Hepatocyte (in vitro differentiated cells): ENCODE measurements around the gene ZNF385A.

Source experiments
- EZH2 ChIP-seq: fragments of 200-600 bp; sonication (generic); IDR thresholded peaks from 2 replicates; pipeline ENCODE4 v1.6.1; 2016; ENCODE audit warnings: antibody characterized with exemption, mild to moderate bottlenecking, borderline replicate concordance
- EZH2phosphoT487 ChIP-seq: fragments of 200-600 bp; sonication (generic); IDR thresholded peaks from one replicate; pipeline ENCODE4 v1.6.1; 2018; ENCODE audit warnings: antibody characterized with exemption, mild to moderate bottlenecking, low read depth, moderate library complexity; ENCODE audit not compliant: unreplicated experiment, severe bottlenecking
- TF ChIP-seq, protein P1 (sequence below): fragments of 200-600 bp; sonication (generic); IDR thresholded peaks from 2 replicates; pipeline ENCODE4 v1.5.1; 2016; ENCODE audit warnings: antibody characterized with exemption, mild to moderate bottlenecking; ENCODE audit not compliant: poor library complexity

DNA sequence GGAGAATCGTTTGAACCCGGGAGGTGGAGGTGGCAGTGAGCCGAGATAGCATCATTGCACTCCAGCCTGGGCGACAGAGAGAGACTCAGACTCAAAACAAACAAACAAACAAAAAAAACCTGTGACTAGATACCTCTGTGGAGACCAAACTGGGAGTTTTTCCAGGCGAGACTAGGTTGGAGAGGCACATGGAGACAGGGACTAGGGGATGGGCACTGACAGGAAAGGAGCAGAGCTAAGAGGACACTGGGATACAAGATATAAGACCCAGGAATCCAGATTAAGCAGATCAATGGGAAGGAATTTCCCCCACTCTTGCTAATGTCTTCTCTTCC is 39.2 kb upstream of the ZNF385A start:
- TF ChIP-seq, protein P1, sequence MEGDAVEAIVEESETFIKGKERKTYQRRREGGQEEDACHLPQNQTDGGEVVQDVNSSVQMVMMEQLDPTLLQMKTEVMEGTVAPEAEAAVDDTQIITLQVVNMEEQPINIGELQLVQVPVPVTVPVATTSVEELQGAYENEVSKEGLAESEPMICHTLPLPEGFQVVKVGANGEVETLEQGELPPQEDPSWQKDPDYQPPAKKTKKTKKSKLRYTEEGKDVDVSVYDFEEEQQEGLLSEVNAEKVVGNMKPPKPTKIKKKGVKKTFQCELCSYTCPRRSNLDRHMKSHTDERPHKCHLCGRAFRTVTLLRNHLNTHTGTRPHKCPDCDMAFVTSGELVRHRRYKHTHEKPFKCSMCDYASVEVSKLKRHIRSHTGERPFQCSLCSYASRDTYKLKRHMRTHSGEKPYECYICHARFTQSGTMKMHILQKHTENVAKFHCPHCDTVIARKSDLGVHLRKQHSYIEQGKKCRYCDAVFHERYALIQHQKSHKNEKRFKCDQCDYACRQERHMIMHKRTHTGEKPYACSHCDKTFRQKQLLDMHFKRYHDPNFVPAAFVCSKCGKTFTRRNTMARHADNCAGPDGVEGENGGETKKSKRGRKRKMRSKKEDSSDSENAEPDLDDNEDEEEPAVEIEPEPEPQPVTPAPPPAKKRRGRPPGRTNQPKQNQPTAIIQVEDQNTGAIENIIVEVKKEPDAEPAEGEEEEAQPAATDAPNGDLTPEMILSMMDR = no peak
- no peak for TF ChIP-seq EZH2
- TF ChIP-seq EZH2phosphoT487 = no peak
